IMR-90 (cell line): ENCODE results near the gene AUNIP. TPM values are rescaled to one million over a fixed set of nuclear protein-coding genes. Genes with fewer than 3 reads are reported as not detected.

ENCODE experiments used
- ATAC-seq: fragments of 200-7000 bp; cut with Tn5 transposase; 2 replicates; pipeline ENCODE4 v1.9.1; 2020; ENCODE audit warnings: low read depth, mild to moderate bottlenecking, moderate library complexity
- BruUV-seq: library from RNA; stranded (reverse); fragments of 400-500 nt; replicated peaks from 2 replicates; lab custom pipeline; 2021; lab: Mats Ljungman, UMichigan
- CTCF ChIA-PET: fragments of 300-600 bp; formaldehyde crosslinking; extraction: SDS; loops from one replicate; lab custom pipeline; 2021; ENCODE audit warnings: antibody characterized with exemption; lab: Yijun Ruan, JAX
- POLR2A ChIA-PET: fragments of 300-600 bp; sonication (Branson Sonifier 250); formaldehyde crosslinking; loops from one replicate; lab custom pipeline; 2022; ENCODE audit warnings: antibody characterized with exemption; ENCODE audit not compliant: unreplicated experiment; lab: Charles Lee
- DNase-seq: peaks from one replicate; pipeline ENCODE4 v3.0.0; 2013
- H2AFZ ChIP-seq: replicated peaks from 2 replicates; pipeline ENCODE3; 2013; ENCODE audit warnings: low read length, mild to moderate bottlenecking; ENCODE audit not compliant: poor library complexity
- H2AK5ac ChIP-seq: 2 replicates; pipeline ENCODE4 v1.6.1; 2013; ENCODE audit warnings: low read depth, low read length, inconsistent platforms
- H2AK9ac ChIP-seq: replicated peaks from 2 replicates; pipeline ENCODE3; 2013; ENCODE audit warnings: mild to moderate bottlenecking, low read depth, low read length, moderate library complexity; ENCODE audit not compliant: poor library complexity
- H2BK120ac ChIP-seq: 2 replicates; pipeline ENCODE4 v1.6.1; 2013; ENCODE audit warnings: low read depth, low read length, inconsistent platforms
- H2BK15ac ChIP-seq: 3 replicates; pipeline ENCODE4 v1.6.1; 2013; ENCODE audit warnings: low read depth, low read length, inconsistent platforms
- H2BK20ac ChIP-seq: 2 replicates; pipeline ENCODE4 v1.6.1; 2013; ENCODE audit warnings: low read depth, mild to moderate bottlenecking, inconsistent platforms, low read length, moderate library complexity
- H2BK5ac ChIP-seq: 2 replicates; pipeline ENCODE4 v1.6.1; 2013; ENCODE audit warnings: mild to moderate bottlenecking, low read depth, low read length, inconsistent platforms; ENCODE audit not compliant: poor library complexity, severe bottlenecking
- H3K14ac ChIP-seq: replicated peaks from 2 replicates; pipeline ENCODE4 v1.6.1; 2013; ENCODE audit warnings: low read depth, low read length, inconsistent platforms
- H3K18ac ChIP-seq: 2 replicates; pipeline ENCODE4 v1.6.1; 2013; ENCODE audit warnings: low read depth, low read length, control low read depth
- H3K23ac ChIP-seq: 2 replicates; pipeline ENCODE4 v1.6.1; 2013; ENCODE audit warnings: low read depth, low read length, inconsistent platforms
- H3K27ac ChIP-seq: 2 replicates; pipeline ENCODE4 v1.5.1; 2013; ENCODE audit warnings: mild to moderate bottlenecking, control low read depth, low read length; ENCODE audit not compliant: insufficient read depth
- H3K27me3 ChIP-seq: 2 replicates; pipeline ENCODE4 v1.6.1; 2013; ENCODE audit warnings: low read length; ENCODE audit not compliant: control insufficient read depth, insufficient read depth
- H3K36me3 ChIP-seq: 2 replicates; pipeline ENCODE4 v1.6.1; 2013; ENCODE audit warnings: low read length, mixed read lengths; ENCODE audit not compliant: control insufficient read depth, insufficient read depth
- H3K4ac ChIP-seq: 2 replicates; pipeline ENCODE4 v1.6.1; 2013; ENCODE audit warnings: low read depth, low read length, inconsistent platforms
- H3K4me1 ChIP-seq: 2 replicates; pipeline ENCODE4 v1.6.1; 2013; ENCODE audit warnings: low read length, mixed read lengths; ENCODE audit not compliant: control insufficient read depth, insufficient read depth
- H3K4me2 ChIP-seq: 2 replicates; pipeline ENCODE4 v1.6.1; 2013; ENCODE audit warnings: low read depth, mild to moderate bottlenecking, control low read depth, low read length, moderate library complexity
- H3K4me3 ChIP-seq: 2 replicates; pipeline ENCODE4 v1.5.1; 2013; ENCODE audit warnings: low read depth, mild to moderate bottlenecking, control low read depth, low read length, moderate library complexity; ENCODE audit not compliant: insufficient read depth
- H3K56ac ChIP-seq: 2 replicates; pipeline ENCODE4 v1.6.1; 2013; ENCODE audit warnings: low read length, inconsistent platforms; ENCODE audit not compliant: insufficient read depth; ENCODE audit errors: extremely low read depth
- H3K79me1 ChIP-seq, 2 experiments: 2 replicates each; pipeline ENCODE4 v1.6.1; 2013; ENCODE audit warnings: low read length in 2 of 2, inconsistent platforms in 1 of 2, low read depth in 1 of 2
- H3K9ac ChIP-seq: 2 replicates; pipeline ENCODE4 v1.6.1; 2013; ENCODE audit warnings: low read depth, low read length, control low read depth
- H3K9me1 ChIP-seq: 2 replicates; pipeline ENCODE4 v1.6.1; 2013; ENCODE audit warnings: low read length, inconsistent platforms; ENCODE audit not compliant: insufficient read depth
- H3K9me3 ChIP-seq: 2 replicates; pipeline ENCODE4 v1.6.1; 2013; ENCODE audit warnings: low read length; ENCODE audit not compliant: control insufficient read depth, insufficient read depth
- H4K20me1 ChIP-seq: 2 replicates; pipeline ENCODE4 v1.6.1; 2013; ENCODE audit warnings: low read length, inconsistent platforms; ENCODE audit not compliant: insufficient read depth
- H4K5ac ChIP-seq: 2 replicates; pipeline ENCODE4 v1.6.1; 2013; ENCODE audit warnings: mild to moderate bottlenecking, low read depth, low read length, control low read depth
- H4K8ac ChIP-seq, 2 experiments: 2 replicates each; pipeline ENCODE4 v1.6.1; 2013; ENCODE audit warnings: low read depth in 2 of 2, low read length in 2 of 2, control low read depth in 1 of 2, inconsistent platforms in 1 of 2
- H4K91ac ChIP-seq: 2 replicates; pipeline ENCODE4 v1.6.1; 2013; ENCODE audit warnings: low read depth, low read length, inconsistent platforms; ENCODE audit not compliant: insufficient read depth
- BHLHE40 ChIP-seq: fragments of 150-350 bp; IDR thresholded peaks from 2 replicates; pipeline ENCODE4 v1.6.1; 2016; ENCODE audit warnings: mild to moderate bottlenecking, low read depth, low read length
- CEBPB ChIP-seq: IDR thresholded peaks from 2 replicates; pipeline ENCODE4 v1.6.1; 2012; ENCODE audit warnings: low read depth, low read length, improper control_type of control experiment
- FOS ChIP-seq: fragments of 150-350 bp; IDR thresholded peaks from 2 replicates; pipeline ENCODE4 v1.6.1; 2016; ENCODE audit warnings: low read depth, low read length
- MAFK ChIP-seq: IDR thresholded peaks from 2 replicates; pipeline ENCODE4 v1.6.1; 2012; ENCODE audit warnings: low read depth, low read length, improper control_type of control experiment
- MAZ ChIP-seq: IDR thresholded peaks from 2 replicates; pipeline ENCODE4 v1.6.1; 2012; ENCODE audit warnings: low read depth, mild to moderate bottlenecking, low read length, improper control_type of control experiment, moderate library complexity, borderline replicate concordance
- POLR2A ChIP-seq: IDR thresholded peaks from 2 replicates; pipeline ENCODE4 v1.6.1; 2012; ENCODE audit warnings: mild to moderate bottlenecking, low read depth, low read length
- WGBS, 2 experiments: methylation state at CpG; one replicate each; pipeline versions ENCODE4 v1.1.5 to v1.1.7; 2013; ENCODE audit warnings: missing lambda C conversion rate in 2 of 2; ENCODE audit not compliant: insufficient read length in 1 of 2; ENCODE audit errors: extremely low coverage in 2 of 2; 5-methylcytosine and 5-hydroxymethylcytosine counted together
- dilution Hi-C: fragments of 300-500 bp; cut with HindIII; formaldehyde crosslinking; loops from one replicate; pipeline ENCODE4 v1.14.3; 2018; ENCODE audit warnings: low sequenced_read_pairs; ENCODE audit not compliant: unreplicated experiment
- in situ Hi-C: fragments of 300-500 bp; cut with MboI; formaldehyde crosslinking; loops from 3 replicates; pipeline ENCODE4 v1.14.3; 2019; ENCODE audit warnings: low sequenced_read_pairs, inconsistent platforms, mixed read lengths
- intact Hi-C: fragments of 100-400 bp; cut with micrococcal nuclease; formaldehyde crosslinking; loops from 2 replicates; pipeline ENCODE4 v1.10.0; 2022
- polyA plus RNA-seq, 3 experiments: library from polyadenylated mRNA; depleted of rRNA; stranded (reverse); fragments of >200 nt; gene quantifications; 2 replicates each; pipeline ENCODE4 v1.2.3, GENCODE V29; 2012; ENCODE audit warnings: low replicate concordance in 1 of 3
- total RNA-seq: library from RNA; depleted of rRNA; stranded (reverse); fragments of >200 nt; gene quantifications from 2 replicates; pipeline ENCODE4 v1.2.3, GENCODE V29; 2012
- TF ChIP-seq, protein P1 (sequence below): fragments of 150-350 bp; IDR thresholded peaks from 2 replicates; pipeline ENCODE4 v1.6.1; 2016; ENCODE audit warnings: low read depth, mild to moderate bottlenecking, low read length, moderate library complexity, borderline replicate concordance

The AUNIP gene
- total and polyA plus RNA-seq, 2 of the 4 experiments (the other 2 are of a cell fraction) = 2.4 to 5.0 TPM

DNA sequence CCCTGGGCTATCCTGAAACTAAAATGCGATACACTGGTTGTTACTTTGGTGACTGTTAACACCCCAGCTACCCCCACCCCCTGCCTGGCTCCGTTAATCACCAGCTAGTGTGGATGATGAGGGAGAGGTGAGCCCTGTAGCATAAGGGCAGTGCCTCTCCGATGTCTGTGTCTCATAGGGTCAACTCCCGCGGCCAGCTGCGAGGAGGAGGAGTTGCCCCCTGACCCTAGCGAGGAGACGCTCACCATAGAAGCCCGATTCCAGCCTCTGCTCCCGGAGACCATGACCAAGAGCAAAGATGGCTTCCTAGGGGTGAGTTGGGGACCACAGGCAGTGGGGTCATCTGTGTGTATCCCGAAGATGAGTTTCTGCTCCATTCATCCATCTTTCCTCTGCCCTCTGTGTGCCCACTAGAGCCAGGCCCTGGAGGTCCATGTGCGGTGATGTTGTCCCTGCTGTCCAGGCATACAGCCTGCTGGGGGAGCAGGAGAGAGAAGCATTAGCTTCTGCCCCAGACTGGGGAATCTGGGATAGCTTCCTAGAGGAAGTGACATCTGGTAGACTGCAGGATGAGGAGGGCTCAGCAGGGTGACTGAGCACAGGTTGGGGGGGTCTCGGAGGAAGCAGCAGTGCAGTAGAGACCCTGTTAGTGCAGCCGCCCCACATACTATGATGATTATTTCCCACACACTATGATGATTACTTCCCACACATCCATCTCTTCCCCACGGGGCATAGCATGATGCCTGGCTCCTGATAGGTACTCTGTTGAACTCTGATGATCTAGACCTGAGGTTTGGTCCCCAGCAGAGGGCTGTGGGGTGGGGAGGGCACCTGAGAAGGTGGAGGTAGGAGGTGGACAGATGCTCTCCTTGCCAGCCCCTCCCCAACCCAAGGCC lies 54.0 kb downstream of the AUNIP start (continued):
- TF ChIP-seq, protein P1, sequence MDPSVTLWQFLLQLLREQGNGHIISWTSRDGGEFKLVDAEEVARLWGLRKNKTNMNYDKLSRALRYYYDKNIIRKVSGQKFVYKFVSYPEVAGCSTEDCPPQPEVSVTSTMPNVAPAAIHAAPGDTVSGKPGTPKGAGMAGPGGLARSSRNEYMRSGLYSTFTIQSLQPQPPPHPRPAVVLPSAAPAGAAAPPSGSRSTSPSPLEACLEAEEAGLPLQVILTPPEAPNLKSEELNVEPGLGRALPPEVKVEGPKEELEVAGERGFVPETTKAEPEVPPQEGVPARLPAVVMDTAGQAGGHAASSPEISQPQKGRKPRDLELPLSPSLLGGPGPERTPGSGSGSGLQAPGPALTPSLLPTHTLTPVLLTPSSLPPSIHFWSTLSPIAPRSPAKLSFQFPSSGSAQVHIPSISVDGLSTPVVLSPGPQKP = no peak

GRCh38 chr1:25804244-25804963 lies 54.9 kb downstream of the AUNIP start:
- no peak overlapping the region for H2AK5ac ChIP-seq
- no peak overlapping the region for H4K5ac ChIP-seq
- no peak overlapping the region for H3K4me3 ChIP-seq
- no peak for ATAC-seq
- H2BK120ac ChIP-seq = no peak overlapping the region
- no peak overlapping the region for H3K14ac ChIP-seq
- H3K9me1 ChIP-seq = peaks cover 9% of the 10 kb centered on the region
- ChIA-PET CTCF (no interaction called here), POLR2A (no interaction called here)
- no peak overlapping the region for H3K56ac ChIP-seq
- intact Hi-C loops (no loop called here), dilution Hi-C loops (no loop called here), in situ Hi-C loops (loop anchor here (25.0 kb wide), 2 partner anchors 392 to 567 kb away; partner anchors contain the start of genes RHCE, RSRP1 and SYF2)
- no peaks in the 10 kb centered on the region for H3K27me3 ChIP-seq
- no peak overlapping the region for H3K23ac ChIP-seq
- H3K4me2 ChIP-seq = no peak overlapping the region
- H3K9me3 ChIP-seq = no peaks in the 10 kb centered on the region
- H3K4me1 ChIP-seq = peaks cover 15% of the 10 kb centered on the region
- H2BK15ac ChIP-seq = no peak overlapping the region
- no peak for DNase-seq
- H3K18ac ChIP-seq = no peak overlapping the region
- peaks cover 28% of the 10 kb centered on the region; the same call in 1 of the 2 replicates for H3K36me3 ChIP-seq
- no peak overlapping the region for H2BK5ac ChIP-seq
- H4K91ac ChIP-seq = no peak overlapping the region
- TF ChIP-seq MAFK (no peak), BHLHE40 (no peak), CEBPB (no peak), FOS (no peak), MAZ (no peak), POLR2A (no peak)
- no TSS peak for BruUV-seq
- H4K20me1 ChIP-seq = peaks cover 14% of the 10 kb centered on the region
- WGBS, 2 experiments = no CpG with 5 or more reads among the region's 10 CpGs
- no peak overlapping the region for H2AFZ ChIP-seq
- H3K79me1 ChIP-seq = peaks cover 28 to 43% of the 10 kb centered on the region in 2 experiments
- H3K9ac ChIP-seq = no peak overlapping the region
- H4K8ac ChIP-seq = no peak overlapping the region
- H3K4ac ChIP-seq = no peak overlapping the region
- H2BK20ac ChIP-seq = no peak overlapping the region
- H3K27ac ChIP-seq = no peak overlapping the region
- H2AK9ac ChIP-seq = no peak overlapping the region
